Measurements from ENCODE around the gene ZNF74.
"Not testable (repeated sequence)": the region's sequence is repeated elsewhere in the genome, so short reads cannot be mapped to it uniquely, and the experiment has no call there.

The ZNF74 gene

DNA sequence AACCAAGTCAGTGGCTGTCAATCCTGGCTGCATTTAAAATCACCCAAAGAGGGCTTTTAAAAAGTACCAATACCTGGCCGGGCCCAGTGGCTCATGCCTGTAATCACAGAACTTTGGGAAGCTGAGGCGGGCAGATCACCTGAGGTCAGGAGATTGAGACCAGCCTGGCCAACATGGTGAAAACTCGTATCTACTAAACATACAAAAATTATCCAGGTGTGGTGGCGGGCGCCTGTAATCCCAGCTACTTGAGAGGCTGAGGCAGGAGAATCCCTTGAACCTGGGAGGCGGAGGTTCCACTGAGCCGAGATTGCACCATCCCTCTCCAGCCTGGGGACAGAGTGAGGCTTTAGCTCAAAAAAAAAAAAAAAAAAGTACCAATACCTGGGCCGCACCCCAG is 17.7 kb upstream of the ZNF74 start:
- not testable (repeated sequence) for DNase-seq (ENCODE audit: low read depth)

DNA sequence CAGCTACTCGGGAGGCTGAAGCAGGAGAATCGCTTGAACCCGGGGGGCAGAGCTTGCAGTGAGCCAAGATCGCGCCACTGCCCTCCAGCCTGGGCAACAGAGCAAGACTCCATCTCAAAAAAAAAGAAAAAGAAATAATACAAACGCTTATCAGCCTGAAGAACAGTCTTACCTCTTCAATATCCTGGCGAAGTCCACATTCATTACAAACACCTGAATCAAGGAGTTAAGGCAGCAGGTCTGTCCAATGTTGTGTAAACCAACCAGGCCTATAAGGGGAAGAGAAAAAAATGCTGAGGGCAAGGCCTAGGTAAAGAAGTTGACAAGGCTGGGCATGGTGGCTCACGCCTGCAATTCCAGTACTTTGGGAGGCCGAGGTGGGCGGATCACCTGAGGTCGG is 17.0 kb upstream of the ZNF74 start:
- DNase-seq (ENCODE audit: low read depth) = not testable (repeated sequence)

DNA sequence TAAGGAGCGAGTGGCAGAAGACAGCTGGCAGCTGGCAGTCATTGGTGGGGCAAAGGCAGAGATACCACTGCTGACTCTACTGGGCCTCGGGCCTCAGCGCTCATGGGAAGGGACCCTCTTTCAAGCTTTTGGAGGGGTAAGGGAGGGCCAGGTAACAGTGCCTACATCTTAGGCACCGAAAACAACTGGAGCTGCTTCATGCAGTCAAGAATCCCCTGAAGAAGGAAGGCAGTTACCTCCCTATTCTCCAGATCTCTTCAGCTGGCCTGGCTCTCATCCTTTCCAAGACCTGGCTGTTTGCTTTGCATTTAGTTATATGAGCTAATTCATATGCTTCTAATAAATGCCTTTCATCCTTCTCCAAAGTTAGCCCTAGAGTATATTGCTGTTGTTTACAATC is 15.8 kb upstream of the ZNF74 start:
- no peak for DNase-seq (ENCODE audit: low read depth)

DNA sequence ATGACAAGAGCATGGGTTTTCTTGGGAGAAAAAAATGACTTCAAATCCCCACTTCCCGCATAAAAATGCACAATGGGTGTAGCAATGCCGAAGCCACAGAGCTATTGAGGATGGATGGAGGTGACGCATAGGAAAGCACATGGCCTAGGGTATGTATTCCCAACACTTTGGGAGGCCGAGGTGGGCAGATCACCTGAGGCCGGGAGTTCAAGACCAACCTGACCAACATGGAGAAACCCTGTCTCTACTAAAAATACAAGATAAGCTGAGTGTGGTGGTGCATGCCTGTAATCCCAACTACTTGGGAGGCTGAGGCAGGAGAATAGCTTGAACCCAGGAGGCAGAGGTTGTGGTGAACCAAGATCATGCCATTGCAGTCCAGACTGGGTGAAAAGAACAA is 15.3 kb upstream of the ZNF74 start:
- DNase-seq (ENCODE audit: low read depth) = not testable (repeated sequence)

DNA sequence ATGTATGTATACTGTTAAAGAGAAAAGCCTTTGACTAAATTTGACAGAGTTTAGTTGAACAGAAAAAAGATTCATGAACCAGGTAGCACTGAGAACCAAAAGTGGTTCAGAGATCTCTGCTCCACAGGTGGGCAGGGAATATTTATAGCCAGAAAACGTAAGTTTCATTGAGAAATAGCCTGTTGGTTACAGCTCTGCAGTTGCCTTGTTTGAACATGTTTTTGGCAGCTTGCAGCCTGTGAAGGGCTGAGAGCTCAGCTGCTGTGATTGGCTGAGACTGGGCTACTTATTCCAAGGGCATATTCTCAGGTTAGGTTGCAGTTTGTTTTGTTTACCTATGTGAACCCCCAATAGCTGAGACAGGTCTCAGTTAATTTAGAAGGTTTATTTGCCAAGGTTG is 13.5 kb upstream of the ZNF74 start:
- no peak for DNase-seq (ENCODE audit: low read depth)

DNA sequence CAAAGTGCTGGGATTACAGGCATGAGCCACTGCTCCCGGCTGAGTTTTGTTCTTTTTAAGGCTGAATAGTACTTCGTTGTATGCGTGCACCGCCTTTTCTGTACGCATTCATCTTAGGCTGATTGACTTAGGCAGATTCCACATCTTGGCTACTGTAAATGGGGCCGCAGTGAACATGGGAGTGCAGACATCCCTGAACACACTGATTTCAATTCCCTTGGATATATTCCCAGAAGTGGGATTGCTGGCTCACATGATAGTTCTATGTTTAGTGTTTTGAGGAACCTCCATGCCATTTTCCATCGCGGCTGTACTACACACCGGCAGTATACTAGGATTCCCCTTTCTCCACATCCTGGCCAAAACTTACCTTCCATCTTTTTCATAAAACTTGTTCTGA is 10.4 kb upstream of the ZNF74 start:
- no peak for DNase-seq (ENCODE audit: low read depth)

DNA sequence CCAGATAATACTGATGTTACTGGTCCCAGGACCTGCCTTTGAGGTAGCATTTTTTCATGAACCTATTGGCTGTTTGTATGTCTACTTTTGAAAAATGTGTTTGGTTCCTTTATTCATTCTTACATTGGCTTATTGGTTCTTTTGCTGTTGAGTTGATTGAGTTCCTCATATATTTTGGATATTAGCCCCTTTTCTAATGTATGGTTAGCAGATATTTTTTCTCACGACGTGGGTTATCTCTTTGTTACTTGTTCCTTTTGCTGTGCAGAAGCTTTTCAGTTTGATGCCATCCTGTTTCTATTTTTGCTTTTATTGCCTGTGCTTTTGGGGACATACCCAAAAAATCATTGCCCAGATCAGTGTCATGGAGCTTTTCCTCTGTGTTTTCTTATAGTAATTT is 9.8 kb upstream of the ZNF74 start:
- no peak for DNase-seq (ENCODE audit: low read depth)

DNA sequence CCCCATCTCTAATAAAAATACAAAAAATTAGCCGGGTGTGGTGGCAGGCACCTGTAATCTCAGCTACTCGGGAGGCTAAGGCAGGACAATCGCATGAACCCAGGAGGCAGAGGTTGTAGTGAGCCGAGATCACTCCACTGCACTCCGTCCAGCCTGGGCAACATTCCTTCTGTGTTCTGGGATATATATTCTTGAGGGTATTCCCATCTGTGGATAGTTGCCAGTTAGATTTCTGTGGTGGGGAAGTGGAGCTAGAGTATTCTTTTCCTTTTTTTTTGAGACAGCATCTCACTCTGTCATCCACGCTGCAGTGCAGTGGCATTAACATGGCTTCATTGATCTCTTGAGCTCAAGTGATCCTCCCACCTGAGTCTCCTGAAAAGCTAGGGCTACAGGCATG is 9.1 kb upstream of the ZNF74 start:
- DNase-seq (ENCODE audit: low read depth) = no peak

DNA sequence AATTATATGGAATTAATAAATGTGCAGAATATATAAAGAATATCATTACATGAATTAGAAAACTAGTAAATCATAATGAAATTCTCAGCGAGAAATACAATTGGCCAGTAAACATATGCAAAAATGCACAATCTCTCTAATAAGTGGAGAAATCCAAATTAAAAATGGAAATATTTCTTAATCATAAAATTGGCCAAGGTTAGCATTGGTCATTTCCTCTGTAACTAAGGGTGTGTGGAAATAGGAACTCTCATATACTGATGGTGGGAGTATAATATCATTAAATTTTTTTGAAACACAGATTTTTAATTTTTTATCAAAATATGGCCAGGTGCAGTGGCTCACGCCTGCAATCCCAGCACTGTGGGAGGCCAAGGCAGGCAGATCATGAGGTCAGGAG is 7.6 kb upstream of the ZNF74 start:
- DNase-seq (ENCODE audit: low read depth) = no peak

DNA sequence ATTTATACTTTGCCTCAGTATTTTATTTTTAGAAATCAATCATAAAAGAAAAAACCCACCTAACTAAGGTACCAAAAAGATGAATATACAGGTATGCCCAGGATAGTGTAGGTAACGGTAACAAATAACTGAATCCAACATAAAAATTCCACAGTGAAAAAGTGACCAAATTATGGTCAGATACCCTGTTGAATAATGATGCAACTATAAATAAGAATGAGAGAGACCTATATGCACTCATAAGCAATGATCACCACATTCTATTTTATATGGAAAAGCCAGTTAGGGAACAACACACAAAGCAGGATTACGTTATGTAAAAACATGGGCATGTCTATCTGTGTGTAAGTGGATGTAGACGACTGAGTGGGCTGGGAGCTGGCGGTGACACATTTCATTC is 7.0 kb upstream of the ZNF74 start:
- no peak for DNase-seq (ENCODE audit: low read depth)

DNA sequence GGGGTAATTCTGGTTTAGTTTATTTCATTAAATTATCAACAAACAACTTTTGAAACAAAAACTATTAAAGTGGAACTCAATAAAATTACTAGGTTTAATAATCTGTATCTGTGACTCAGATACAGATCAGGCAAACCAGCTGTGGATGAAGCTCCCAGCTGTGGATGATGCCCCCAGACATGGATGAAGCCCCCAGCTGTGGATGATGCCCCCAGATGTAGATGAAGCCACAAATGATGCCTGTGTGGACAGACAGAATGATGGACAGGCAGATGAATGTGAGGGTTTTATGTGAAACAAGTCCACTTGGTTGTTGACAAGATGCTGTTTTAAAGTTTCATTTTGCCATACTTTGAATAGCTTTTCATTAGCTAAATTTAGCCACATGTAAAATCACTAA is 5.8 kb upstream of the ZNF74 start:
- DNase-seq (ENCODE audit: low read depth) = no peak

DNA sequence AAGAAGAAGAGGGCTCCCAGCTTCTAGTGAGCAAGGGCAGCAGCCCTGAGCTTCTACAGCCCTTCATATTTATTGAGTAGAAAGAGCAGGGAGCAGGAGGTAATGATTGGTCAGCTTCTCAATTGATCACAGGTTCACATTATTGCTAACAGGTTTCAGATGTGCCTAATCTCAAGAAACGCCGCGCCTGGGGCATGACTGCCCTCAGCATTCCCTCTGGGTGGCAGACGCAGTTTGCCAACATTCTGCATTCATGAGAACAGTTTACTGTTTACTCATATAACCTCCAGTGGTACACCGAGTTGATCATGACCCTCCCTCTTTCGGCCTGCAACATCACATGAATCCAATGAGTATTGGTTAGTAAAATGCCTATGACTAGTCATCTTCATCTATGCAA is 4.7 kb upstream of the ZNF74 start:
- DNase-seq (ENCODE audit: low read depth) = no peak

DNA sequence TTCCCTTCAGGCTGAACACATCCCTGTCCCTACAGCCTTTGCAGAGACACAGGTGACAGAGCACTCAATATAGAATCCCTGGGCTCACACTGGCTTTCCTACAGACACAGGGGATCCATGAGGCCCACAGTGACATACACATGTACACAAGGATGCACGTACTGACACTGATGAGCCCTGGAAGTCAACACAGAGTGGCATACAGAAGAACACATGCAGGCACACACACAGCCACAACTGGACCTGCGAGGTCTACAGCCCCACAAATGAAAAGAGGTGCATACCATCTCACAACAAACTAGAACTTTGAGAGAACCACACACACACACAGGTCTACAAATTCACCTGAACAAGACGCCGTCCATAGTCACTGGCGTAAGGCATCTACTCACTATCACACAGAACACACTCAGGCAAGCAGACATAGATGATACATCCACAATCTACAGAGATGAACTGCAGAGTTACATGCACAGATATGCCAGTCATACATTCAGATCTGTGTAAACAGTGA is 3.5 kb upstream of the ZNF74 start:
- DNase-seq (ENCODE audit: low read depth) = no peak

DNA sequence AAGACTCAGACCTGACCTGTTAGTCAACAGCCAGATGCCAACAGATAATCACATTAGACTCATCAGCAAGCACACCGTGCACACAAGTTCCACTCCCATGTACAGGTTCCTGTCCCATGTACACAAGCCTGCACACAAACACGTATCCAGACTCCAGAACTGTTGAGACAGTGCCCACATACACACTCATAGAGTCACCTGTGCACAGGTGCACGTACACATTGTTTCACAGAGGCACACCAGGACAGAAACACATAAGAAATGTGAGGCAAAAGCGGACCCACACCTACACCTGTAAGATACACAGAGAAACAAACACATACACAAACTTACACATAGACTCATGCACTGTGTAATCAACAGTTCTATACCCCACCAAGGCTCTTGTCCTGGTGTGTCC is 2.7 kb upstream of the ZNF74 start:
- no peak for DNase-seq (ENCODE audit: low read depth)

DNA sequence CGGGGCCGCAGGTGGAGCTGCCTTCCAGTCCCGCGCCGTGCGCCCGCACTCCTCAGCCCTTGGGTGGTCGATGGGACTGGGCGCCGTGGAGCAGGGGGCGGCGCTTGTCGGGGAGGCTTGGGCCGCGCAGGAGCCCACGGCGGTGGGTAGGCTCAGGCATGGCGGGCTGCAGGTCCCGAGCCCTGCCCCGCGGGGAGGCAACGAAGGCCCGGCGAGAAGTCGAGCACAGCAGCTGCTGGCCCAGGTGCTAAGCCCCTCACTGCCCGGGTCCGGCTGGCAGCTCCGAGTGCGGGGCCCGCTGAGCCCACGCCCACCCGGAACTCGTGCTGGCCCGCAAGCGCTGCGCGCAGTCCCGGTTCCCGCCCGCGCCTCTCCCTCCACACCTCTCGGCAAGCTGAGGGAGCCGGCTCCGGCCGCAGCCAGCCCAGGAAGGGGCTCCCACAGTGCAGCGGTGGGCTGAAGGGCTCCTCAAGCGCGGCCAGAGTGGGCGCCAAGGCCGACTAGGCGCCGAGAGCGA is 1.5 kb upstream of the ZNF74 start:
- DNase-seq (ENCODE audit: low read depth) = not testable (repeated sequence)

DNA sequence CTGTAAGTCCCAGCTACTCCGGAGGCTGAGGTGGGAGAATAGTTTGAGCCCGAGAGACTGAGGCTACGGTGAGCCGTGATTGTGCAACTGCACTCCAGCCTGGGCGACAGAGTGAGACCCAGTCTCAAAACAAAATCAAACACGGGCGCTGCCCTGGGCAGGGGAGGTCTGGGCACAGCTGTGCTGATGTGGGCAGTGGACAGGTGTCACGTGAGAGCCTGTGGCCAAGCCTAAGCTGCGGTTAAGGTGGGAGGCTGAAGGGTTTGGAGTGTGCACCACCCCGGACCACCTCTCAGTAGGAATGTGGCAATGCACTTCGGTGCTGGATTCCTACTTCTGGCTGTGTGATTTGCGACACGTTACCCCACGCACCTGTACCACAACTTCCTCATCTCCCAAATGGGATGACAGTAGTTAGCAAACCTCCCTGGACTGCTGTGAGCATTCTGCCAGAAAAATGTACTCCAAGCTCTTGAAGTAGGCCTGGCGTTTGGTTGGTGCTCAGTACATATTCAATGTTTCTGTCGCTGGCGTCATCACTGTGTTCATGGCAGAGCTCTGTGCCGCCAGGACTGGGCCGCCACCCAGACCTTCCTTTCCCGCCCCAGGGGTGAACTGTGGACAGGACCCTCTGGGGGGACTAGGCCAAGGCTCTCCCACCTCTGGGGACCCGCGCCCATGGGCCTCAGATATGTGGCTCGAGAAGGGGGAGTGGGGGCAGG is 807 bp upstream of the ZNF74 start:
- no peak for DNase-seq (ENCODE audit: low read depth)

DNA sequence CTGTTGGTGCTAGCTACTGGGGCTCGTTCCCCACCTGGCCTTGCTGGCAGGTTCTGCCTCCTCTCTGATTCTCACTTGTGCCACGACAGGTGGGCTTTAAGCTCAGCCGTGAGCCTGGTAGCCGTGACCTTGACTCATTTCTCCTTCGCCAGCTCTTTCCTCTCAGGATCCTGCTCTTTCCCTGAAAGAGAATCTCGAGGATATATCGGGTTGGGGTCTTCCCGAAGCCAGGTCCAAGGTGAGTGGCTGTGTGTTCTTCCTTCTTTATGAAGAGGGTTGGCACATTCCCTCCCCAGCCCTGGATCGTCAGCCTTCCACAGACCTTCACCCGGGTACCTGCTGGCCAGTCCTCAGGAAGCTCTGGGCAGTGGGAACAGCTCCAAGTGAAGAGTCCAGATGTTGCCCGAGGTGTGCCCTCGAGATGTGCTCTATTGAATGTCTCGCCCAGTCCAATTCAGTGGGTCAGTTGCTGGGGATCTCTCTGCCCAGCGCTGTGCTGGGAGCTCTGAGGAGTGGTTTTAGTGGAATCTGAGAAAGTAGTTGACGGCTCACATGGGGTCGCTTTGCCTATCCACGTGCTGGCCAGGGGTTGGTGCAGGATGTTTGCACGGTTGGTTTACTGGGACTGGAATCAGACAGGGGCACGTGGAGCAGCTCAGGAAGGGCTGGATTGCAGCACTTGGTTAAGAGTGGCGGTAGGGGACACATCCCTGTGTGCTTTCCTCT is 1.4 kb downstream of the ZNF74 start:
- no peak for DNase-seq (ENCODE audit: low read depth)

DNA sequence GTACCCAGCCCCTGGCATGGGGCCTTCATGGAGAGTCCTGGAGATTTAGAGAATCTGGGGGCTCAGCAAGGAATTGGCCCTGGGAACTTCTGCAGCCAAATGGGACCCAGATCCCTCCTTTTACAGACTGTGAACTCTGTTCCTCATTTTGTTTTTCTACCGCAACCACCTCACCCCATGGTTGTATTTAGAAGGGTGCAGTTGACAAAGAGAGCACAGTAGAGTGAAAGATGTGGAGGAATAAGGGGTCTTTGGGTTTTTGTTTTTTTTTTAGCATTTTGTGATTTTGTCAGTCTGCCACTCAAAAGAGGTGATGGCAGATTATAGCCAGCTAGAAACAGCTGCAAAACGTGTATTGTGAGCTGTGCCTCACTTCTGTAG is 1.9 kb downstream of the ZNF74 start:
- DNase-seq (ENCODE audit: low read depth) = no peak

DNA sequence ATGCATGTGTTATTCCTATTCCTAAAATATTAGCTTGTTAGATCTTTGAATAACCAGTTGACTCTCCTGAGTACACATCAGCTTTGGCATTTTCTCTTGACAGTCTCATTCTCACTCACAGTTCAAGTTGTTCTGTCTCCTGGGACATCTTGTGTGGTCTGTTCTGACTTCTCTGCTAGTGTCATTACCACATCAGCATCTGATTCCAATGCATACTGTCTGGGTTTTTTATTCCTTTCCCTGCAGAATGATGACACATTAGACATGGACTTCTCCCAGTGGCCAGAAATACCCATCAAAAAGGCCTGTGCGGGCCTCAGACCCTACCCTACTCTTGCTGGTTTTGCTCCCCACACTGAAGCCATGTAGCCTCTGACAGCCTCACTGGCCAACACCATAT is 2.7 kb downstream of the ZNF74 start:
- no peak for DNase-seq (ENCODE audit: low read depth)

DNA sequence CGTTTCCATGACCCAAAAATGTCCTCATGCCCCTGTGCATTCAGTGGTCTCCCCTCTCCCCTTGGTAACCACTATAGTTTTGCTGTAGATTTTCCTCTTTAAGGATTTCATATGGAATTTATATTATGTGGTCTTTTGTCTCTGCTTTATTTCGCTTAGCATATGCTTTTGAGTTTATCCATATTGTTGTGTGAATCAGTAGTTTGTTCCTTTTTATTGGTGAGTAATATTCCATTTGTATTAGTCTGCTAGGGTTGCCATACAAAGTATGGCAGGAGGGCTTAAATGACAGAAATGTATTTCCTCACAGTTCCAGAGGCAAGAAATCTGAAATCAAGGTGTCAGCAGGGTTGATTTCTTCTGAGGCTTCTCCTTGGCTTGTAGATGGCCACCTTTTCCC is 3.5 kb downstream of the ZNF74 start:
- DNase-seq (ENCODE audit: low read depth) = no peak

DNA sequence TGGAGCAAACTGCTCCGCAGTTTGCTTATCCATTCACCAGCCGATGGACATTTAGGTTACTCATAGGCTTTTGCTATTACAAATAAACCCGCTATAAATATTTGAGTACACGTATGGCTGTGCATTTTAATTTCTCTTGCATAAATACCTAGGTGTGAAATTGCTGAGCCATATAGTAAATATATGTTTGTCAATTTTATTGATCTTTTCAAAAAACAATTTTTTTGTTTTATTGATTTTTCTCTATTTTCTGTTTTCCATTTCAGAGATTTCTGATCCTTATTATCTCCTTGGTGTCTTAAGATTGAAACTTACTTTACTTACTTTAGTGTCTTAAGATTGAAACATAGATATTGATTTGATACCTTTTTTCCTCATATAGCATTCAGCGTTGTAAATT is 4.5 kb downstream of the ZNF74 start:
- DNase-seq (ENCODE audit: low read depth) = no peak

DNA sequence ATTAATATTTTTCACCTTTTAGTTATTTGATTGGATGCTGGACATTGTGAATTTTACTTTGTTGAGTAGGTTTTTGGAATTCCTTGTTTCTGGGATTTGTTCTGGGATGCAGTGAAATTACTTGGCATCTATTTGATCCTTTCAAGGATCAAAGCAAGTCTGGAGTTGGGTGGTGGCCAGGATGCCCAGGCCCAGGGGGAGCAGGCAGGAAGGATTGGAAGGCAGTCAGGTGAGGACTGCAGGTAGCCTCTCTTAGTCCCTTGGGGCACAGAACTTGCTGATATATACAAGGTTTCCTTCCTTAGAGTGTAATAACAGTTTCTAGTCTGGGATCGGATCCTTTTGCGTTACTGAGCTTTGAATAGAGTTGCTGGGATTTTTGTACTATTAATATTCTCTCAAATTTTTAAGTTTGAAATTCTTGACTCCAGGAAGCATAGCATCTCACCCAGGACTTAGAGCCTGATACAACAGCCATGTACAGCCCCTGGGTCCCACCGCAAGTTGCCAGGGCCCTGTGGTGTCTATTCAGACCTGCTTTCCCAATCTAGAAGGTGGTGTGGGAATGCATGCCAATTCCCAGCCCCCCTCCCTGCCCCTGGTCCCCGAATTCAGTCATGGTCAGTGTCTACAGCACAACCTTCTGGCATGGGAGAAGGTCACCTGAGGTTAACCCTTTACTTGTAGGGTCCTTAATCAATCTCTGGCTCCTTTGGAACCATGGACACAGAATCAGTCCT is 6.1 kb downstream of the ZNF74 start:
- no peak for DNase-seq (ENCODE audit: low read depth)

Measured in ELR (cell line).